Loucy (cell line): ENCODE results near the gene SYNE1.
"Not testable (repeated sequence)": the region's sequence is repeated elsewhere in the genome, so short reads cannot be mapped to it uniquely, and the experiment has no call there.

Experiments
- H2AFZ ChIP-seq: fragments of 200-600 bp; sonication (generic); 2 replicates; pipeline ENCODE4 v1.6.0; 2016; ENCODE audit warnings: antibody characterized with exemption, mild to moderate bottlenecking, low read length, moderate library complexity
- H3F3A ChIP-seq: fragments of 200-600 bp; 2 replicates; pipeline ENCODE4 v1.6.0; 2016; ENCODE audit warnings: antibody characterized with exemption, low read depth, mild to moderate bottlenecking
- H3K27me3 ChIP-seq: fragments of 200-600 bp; sonication (generic); 2 replicates; pipeline ENCODE4 v1.6.1; 2014; ENCODE audit warnings: low read length, mild to moderate bottlenecking; ENCODE audit not compliant: insufficient read depth, poor library complexity, severe bottlenecking
- H3K36me3 ChIP-seq: fragments of 200-600 bp; sonication (generic); 2 replicates; pipeline ENCODE4 v1.6.1; 2016; ENCODE audit warnings: low read length; ENCODE audit not compliant: insufficient read depth
- H3K4me1 ChIP-seq: fragments of 200-600 bp; sonication (generic); 2 replicates; pipeline ENCODE4 v1.5.1; 2014; ENCODE audit warnings: low read length, mild to moderate bottlenecking; ENCODE audit not compliant: insufficient read depth, poor library complexity, severe bottlenecking
- H3K4me2 ChIP-seq: fragments of 200-600 bp; sonication (generic); 2 replicates; pipeline ENCODE4 v1.6.0; 2014; ENCODE audit warnings: antibody characterized with exemption, low read length, low read depth, mild to moderate bottlenecking; ENCODE audit not compliant: poor library complexity, severe bottlenecking
- H3K4me3 ChIP-seq: fragments of 200-600 bp; sonication (generic); 2 replicates; pipeline ENCODE4 v1.5.1; 2014; ENCODE audit warnings: low read length, mild to moderate bottlenecking, mixed read lengths; ENCODE audit not compliant: poor library complexity, severe bottlenecking
- H3K79me2 ChIP-seq: fragments of 200-600 bp; sonication (generic); 2 replicates; pipeline ENCODE4 v1.6.1; 2014; ENCODE audit warnings: low read length; ENCODE audit not compliant: insufficient read depth
- H3K9ac ChIP-seq: fragments of 200-600 bp; sonication (generic); 2 replicates; pipeline ENCODE4 v1.6.0; 2014; ENCODE audit warnings: mild to moderate bottlenecking, low read depth, low read length, moderate library complexity; ENCODE audit not compliant: poor library complexity, severe bottlenecking
- H3K9me2 ChIP-seq: fragments of 200-600 bp; sonication (generic); replicated peaks from 2 replicates; pipeline ENCODE4 v1.6.1; 2016; ENCODE audit warnings: low read depth, low read length, mixed read lengths
- H3K9me3 ChIP-seq: fragments of 200-600 bp; sonication (generic); 2 replicates; pipeline ENCODE4 v1.6.1; 2014; ENCODE audit warnings: mild to moderate bottlenecking, antibody characterized with exemption, low read length, low read depth; ENCODE audit not compliant: insufficient read depth
- H4K20me1 ChIP-seq: fragments of 200-600 bp; sonication (generic); 2 replicates; pipeline ENCODE4 v1.6.0; 2014; ENCODE audit warnings: antibody characterized with exemption, low read length, mild to moderate bottlenecking; ENCODE audit not compliant: insufficient read depth, poor library complexity, severe bottlenecking
- EZH2phosphoT487 ChIP-seq: fragments of 200-600 bp; IDR thresholded peaks from 2 replicates; pipeline ENCODE4 v1.6.1; 2018; ENCODE audit warnings: antibody characterized with exemption, mild to moderate bottlenecking, moderate library complexity, borderline replicate concordance
- TF ChIP-seq, protein P1 (sequence below): fragments of 200-600 bp; sonication (generic); conservative IDR thresholded peaks from 2 replicates; pipeline ENCODE4 v1.5.1; 2014; ENCODE audit warnings: mild to moderate bottlenecking, antibody characterized with exemption, low read length

The SYNE1 gene

DNA sequence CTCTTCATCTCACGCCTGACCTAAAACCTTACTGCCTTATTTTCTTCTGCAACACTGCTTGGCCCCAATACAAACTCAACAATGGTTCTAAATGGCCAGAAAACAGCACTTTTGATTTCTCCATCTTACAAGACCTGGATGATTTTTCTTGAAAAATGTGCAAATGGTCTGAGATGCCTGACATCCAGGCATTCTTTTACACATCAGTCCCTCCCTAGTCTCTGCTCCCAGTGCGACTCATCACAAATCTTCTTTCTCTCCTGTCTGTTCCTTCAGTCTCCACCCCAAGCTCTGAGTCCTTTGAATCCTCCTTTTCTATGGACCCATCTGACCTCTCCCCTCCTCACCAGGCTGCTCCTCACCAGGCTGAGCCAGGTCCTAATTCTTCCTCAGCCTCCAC, 145.7 kb downstream of the SYNE1 start:
- not testable (repeated sequence) for H3K4me2 ChIP-seq, H2AFZ ChIP-seq, H3K9ac ChIP-seq

DNA sequence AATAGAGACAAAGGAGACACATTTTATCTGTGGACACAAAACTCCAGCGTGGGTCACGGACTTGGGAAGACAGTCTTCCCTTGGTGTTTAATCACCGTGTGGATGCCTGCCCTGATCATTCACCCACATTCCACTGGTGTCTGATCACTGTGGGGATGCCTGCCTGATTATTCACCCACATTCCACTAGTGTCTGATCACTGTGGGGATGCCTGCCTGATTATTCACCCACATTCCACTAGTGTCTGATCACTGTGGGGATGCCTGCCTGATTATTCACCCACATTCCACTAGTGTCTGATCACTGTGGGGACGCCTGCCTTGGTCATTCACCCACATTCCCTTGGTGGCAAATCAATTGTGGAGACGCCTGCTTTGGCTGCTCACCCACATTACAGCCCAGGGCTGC, 146.2 kb downstream of the SYNE1 start:
- not testable (repeated sequence) for H3F3A ChIP-seq, H3K79me2 ChIP-seq, H2AFZ ChIP-seq, H3K4me3 ChIP-seq, H3K9me3 ChIP-seq, H3K9ac ChIP-seq, H4K20me1 ChIP-seq, H3K4me1 ChIP-seq, H3K9me2 ChIP-seq, H3K27me3 ChIP-seq, H3K4me2 ChIP-seq, H3K36me3 ChIP-seq

More for the DNA sequence above, 145.7 kb downstream of the SYNE1 start:
- not testable (repeated sequence) for H3K79me2 ChIP-seq, H3K9me3 ChIP-seq, H3K36me3 ChIP-seq, H4K20me1 ChIP-seq, H3K27me3 ChIP-seq, H3K4me3 ChIP-seq, H3F3A ChIP-seq, H3K4me1 ChIP-seq, H3K9me2 ChIP-seq

- no peaks in the 10 kb centered on the region for H3K79me2 ChIP-seq
- no peaks in the 10 kb centered on the region for H3K4me1 ChIP-seq
- TF ChIP-seq, protein P1, sequence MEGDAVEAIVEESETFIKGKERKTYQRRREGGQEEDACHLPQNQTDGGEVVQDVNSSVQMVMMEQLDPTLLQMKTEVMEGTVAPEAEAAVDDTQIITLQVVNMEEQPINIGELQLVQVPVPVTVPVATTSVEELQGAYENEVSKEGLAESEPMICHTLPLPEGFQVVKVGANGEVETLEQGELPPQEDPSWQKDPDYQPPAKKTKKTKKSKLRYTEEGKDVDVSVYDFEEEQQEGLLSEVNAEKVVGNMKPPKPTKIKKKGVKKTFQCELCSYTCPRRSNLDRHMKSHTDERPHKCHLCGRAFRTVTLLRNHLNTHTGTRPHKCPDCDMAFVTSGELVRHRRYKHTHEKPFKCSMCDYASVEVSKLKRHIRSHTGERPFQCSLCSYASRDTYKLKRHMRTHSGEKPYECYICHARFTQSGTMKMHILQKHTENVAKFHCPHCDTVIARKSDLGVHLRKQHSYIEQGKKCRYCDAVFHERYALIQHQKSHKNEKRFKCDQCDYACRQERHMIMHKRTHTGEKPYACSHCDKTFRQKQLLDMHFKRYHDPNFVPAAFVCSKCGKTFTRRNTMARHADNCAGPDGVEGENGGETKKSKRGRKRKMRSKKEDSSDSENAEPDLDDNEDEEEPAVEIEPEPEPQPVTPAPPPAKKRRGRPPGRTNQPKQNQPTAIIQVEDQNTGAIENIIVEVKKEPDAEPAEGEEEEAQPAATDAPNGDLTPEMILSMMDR, result no peak
- TF ChIP-seq EZH2phosphoT487, result no peak
- no peaks in the 10 kb centered on the region for H3K9me2 ChIP-seq
- no peak overlapping the region for H3K9ac ChIP-seq
- no peaks in the 10 kb centered on the region for H3F3A ChIP-seq
- H3K36me3 ChIP-seq, result no peaks in the 10 kb centered on the region
- H3K9me3 ChIP-seq, result no peaks in the 10 kb centered on the region
- H3K4me2 ChIP-seq, result no peak overlapping the region
- no peaks in the 10 kb centered on the region for H4K20me1 ChIP-seq
- no peaks in the 10 kb centered on the region for H3K27me3 ChIP-seq
- H2AFZ ChIP-seq, result no peak overlapping the region
- H3K4me3 ChIP-seq, result no peak overlapping the region
Measured at GRCh38 chr6:152484806-152485205, 152.4 kb downstream of the SYNE1 start.

DNA sequence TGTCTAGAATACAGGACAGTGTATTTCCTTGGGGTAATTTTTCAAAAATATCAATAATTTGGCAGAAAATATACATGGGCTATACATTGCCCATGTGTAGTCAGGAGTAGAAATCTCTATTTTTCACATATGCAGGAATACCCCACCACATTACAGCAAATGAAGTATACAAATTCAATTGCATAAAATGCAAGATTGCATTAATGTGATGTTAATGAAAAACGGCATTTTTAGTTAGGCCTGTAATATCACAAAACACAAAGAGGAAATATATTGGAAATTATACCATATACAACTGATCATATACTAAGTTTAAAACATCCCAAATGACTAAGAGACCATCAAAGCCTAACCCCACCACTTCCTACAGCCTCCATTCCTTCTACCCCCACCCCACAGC, 154.9 kb downstream of the SYNE1 start:
- Histone ChIP-seq H3F3A (no peaks in the 10 kb centered on the region), H2AFZ (no peak overlapping the region), H4K20me1 (no peaks in the 10 kb centered on the region), H3K9ac (no peak overlapping the region), H3K9me2 (no peaks in the 10 kb centered on the region), H3K4me2 (no peak overlapping the region), H3K27me3 (no peaks in the 10 kb centered on the region), H3K9me3 (no peaks in the 10 kb centered on the region), H3K4me3 (no peak overlapping the region), H3K79me2 (no peaks in the 10 kb centered on the region), H3K36me3 (no peaks in the 10 kb centered on the region), H3K4me1 (no peaks in the 10 kb centered on the region)
- TF ChIP-seq, protein P1, result no peak
- no peak for TF ChIP-seq EZH2phosphoT487
